GM19463 (cell line): ENCODE data around the gene PTOV1.

Experiments used
- ATAC-seq: cut with Tn5 transposase; IDR thresholded peaks from one replicate; pipeline ENCODE4 v1.9.1; 2021; ENCODE audit warnings: mild to moderate bottlenecking, moderate library complexity; ENCODE audit not compliant: unreplicated experiment

PTOV1 gene

DNA sequence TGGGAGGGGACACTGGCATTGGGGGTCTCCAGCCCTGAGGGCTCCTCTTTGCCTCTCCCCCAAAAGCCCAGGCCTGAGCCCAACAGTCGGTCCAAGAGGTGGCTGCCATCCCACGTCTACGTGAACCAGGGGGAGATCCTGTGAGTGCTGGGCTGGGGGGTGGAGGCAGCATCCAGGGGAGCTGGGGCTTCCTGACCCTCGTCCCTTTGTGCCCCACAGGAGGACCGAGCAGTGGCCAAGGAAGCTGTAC is 6.8 kb downstream of the PTOV1 start:
- ATAC-seq: no peak

DNA sequence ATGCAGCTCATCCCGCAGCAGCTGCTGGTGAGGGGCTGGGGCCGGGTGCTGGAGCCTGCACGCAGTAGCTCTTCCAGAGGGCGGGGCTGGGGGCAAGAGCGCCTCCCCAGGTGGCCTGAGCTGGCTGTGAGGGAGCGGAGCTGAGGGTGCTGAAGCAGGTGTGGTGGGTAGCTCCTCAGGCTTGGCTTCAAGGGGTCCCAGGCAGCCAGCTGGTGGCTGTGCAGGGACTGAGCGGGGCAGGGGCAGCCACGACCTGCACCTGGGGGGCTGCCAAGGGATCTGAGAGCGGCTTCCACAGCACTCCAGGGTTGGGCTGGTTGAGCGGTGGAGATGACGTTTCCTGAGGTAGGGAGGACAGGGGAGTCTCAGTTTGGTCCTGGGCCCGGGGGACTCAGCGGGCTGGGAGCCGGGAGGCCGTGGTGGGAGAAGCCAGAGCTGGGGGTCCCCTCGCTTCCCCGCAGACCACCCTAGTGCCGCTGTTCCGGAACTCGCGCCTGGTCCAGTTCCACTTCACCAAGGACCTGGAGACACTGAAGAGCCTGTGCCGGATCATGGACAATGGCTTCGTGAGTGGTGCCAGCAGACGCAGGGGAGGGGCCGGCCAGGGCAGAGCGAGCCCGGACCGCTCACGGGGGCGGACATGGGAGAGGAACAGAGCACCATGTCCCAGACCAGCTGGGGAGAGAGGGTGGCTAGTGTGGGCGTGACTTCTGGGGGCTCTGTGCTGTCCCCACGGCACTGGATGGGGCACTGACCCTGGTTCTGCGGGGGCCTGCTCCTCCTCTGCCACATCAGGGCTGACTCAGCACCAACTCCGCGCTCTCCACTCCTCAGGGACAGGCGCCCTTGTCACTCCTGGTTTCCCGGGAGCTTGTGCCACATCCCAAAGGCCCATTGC is 7.4 kb downstream of the PTOV1 start:
- no peak for ATAC-seq

DNA sequence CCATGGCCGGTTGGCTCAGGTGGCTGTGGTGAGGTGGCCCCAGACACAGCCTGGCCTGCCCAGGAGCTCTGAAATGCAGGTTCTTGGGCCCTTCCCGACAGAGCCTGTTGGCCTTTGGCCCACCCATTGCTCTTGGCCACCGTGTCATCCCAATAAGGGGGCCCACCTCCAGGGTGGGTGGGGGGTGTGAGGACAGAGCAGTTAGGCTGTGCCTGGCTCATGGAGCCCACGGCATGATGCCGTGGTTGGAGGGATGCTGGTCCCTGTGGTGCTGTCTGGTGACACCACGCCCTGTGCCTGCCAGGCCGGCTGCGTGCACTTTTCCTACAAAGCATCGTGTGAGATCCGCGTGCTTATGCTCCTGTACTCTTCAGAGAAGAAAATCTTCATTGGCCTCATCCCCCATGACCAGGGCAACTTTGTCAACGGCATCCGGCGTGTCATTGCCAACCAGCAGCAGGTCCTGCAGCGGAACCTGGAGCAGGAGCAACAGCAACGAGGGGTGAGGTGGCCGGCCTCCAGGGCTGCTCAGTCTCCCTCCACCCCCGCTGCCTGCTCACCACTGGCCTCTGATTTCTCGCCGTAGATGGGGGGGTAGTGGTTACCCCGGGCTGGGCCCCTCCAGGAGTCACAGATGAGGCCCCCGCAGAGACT is 8.8 kb downstream of the PTOV1 start:
- no peak for ATAC-seq

GRCh38 chr19:49860336-49861102 is 9.6 kb downstream of the PTOV1 start:
- ATAC-seq: no peak

DNA sequence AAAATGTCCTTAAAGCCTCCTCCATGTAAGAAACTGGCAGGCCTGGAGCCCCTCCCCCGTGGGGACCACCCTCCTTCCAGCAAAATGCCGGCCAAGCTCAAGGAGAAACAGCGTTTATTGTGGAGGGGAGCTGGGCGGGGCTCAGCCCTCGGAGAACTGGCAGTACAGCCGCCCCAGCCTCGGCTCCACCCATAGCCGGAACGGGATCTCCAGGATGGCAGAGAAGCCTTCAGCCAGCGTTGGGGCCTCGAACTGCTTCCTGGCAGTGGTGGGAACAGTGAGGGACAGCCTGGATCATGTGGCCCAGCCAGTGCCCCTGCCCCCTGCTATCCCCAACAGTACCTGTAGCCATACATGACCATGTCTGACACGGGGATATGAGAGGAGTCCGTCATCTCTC is 10.1 kb downstream of the PTOV1 start:
- ATAC-seq: no peak

- ATAC-seq: no peak
These were observed 10.8 kb downstream of the PTOV1 start for GRCh38 chr19:49861541-49862378.

GRCh38 chr19:49862391-49863253 is 11.7 kb downstream of the PTOV1 start:
- ATAC-seq: no peak

- no peak for ATAC-seq
These were observed 12.4 kb downstream of the PTOV1 start for GRCh38 chr19:49863254-49863934.

- no peak for ATAC-seq
These were observed 13.0 kb downstream of the PTOV1 start for GRCh38 chr19:49863935-49864320.

DNA sequence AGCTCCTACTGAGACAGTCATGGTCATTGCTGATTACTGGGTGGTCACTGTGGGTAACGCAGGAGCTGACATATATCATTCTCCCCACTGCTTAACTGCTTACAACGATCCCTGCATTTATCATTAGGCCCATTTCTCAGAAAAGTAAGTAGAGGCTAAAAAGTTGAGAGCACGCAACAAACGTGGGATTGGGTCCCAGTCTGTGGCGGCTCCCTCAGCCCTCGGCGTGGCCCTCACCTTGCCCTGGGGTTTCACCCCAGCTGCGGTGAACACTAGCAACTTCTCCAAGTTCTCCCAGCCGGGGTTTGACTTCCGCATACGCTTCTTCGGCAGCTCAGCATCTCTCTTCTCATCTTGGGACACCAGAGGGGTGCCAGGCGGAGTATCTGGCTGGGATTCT is 13.9 kb downstream of the PTOV1 start:
- ATAC-seq: no peak

GRCh38 chr19:49866933-49867782 is 16.2 kb downstream of the PTOV1 start, which contains the start of gene PNKP:
Gene PNKP, minus strand, starts transcription at chr19:49867576. Its CDS starts 372 bp downstream, at chr19:49867204.
- ATAC-seq: peak; percentile 35

GRCh38 chr19:49869009-49869483 is 18.1 kb downstream of the PTOV1 start:
- peak; percentile 8 for ATAC-seq

GRCh38 chr19:49869484-49870308 is 18.7 kb downstream of the PTOV1 start:
- peak; percentile 72 for ATAC-seq

- no peak for ATAC-seq
These were observed 19.4 kb downstream of the PTOV1 start for GRCh38 chr19:49870309-49870901.

- no peak for ATAC-seq
These were observed 20.5 kb downstream of the PTOV1 start for GRCh38 chr19:49871349-49871985.
